ENCODE results near the gene GPC1.

DNA sequence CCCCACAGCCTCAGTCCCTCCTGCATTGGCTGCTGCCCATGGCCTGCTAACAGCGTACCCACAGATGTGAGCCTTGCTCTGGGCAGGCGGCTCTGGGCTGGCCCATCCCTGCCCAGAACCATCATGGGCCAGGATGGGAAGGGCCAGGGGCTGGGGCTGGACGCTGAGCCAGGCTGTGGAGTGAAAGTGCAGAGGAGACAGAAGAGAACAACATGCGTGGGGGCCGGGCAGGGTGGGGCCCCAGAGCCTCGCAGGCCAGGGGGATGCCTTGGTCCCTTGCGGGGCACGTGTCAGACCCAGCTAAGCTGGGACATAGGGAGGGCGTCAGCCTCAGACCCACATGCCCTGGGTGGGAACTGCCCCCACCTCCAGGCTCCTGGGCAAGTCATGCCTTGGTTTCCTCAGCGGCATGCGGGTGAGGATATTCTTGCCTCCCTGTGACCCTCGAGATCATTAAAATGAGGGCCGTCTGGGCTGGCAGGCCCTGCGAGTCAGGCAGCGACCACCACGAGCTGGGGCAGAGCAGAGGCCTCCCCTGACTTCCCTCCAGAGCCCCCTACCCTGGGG is 27.3 kb downstream of the GPC1 start:
- TF ChIP-seq, protein P1, sequence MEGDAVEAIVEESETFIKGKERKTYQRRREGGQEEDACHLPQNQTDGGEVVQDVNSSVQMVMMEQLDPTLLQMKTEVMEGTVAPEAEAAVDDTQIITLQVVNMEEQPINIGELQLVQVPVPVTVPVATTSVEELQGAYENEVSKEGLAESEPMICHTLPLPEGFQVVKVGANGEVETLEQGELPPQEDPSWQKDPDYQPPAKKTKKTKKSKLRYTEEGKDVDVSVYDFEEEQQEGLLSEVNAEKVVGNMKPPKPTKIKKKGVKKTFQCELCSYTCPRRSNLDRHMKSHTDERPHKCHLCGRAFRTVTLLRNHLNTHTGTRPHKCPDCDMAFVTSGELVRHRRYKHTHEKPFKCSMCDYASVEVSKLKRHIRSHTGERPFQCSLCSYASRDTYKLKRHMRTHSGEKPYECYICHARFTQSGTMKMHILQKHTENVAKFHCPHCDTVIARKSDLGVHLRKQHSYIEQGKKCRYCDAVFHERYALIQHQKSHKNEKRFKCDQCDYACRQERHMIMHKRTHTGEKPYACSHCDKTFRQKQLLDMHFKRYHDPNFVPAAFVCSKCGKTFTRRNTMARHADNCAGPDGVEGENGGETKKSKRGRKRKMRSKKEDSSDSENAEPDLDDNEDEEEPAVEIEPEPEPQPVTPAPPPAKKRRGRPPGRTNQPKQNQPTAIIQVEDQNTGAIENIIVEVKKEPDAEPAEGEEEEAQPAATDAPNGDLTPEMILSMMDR (conservative IDR thresholded peaks at IDR 0.05; ENCODE audit: low read depth in 2 of 2) = no peak
- TF ChIP-seq POLR2AphosphoS5 (IDR thresholded peaks at IDR 0.05; ENCODE audit: low read depth) (no peak), JUNB (IDR thresholded peaks at IDR 0.05; ENCODE audit: unreplicated experiment) (no peak), ZNF114 (CRISPR knock-in tag; IDR thresholded peaks at IDR 0.05) (no peak), EZH2 (IDR thresholded peaks at IDR 0.05; ENCODE audit: low read depth, unreplicated experiment) (no peak), STAT1 (IDR thresholded peaks at IDR 0.05; ENCODE audit: unreplicated experiment) (no peak), CREB1 (CRISPR knock-in tag; IDR thresholded peaks at IDR 0.05; ENCODE audit: low read depth) (no peak)
- TF ChIP-seq, protein P2, sequence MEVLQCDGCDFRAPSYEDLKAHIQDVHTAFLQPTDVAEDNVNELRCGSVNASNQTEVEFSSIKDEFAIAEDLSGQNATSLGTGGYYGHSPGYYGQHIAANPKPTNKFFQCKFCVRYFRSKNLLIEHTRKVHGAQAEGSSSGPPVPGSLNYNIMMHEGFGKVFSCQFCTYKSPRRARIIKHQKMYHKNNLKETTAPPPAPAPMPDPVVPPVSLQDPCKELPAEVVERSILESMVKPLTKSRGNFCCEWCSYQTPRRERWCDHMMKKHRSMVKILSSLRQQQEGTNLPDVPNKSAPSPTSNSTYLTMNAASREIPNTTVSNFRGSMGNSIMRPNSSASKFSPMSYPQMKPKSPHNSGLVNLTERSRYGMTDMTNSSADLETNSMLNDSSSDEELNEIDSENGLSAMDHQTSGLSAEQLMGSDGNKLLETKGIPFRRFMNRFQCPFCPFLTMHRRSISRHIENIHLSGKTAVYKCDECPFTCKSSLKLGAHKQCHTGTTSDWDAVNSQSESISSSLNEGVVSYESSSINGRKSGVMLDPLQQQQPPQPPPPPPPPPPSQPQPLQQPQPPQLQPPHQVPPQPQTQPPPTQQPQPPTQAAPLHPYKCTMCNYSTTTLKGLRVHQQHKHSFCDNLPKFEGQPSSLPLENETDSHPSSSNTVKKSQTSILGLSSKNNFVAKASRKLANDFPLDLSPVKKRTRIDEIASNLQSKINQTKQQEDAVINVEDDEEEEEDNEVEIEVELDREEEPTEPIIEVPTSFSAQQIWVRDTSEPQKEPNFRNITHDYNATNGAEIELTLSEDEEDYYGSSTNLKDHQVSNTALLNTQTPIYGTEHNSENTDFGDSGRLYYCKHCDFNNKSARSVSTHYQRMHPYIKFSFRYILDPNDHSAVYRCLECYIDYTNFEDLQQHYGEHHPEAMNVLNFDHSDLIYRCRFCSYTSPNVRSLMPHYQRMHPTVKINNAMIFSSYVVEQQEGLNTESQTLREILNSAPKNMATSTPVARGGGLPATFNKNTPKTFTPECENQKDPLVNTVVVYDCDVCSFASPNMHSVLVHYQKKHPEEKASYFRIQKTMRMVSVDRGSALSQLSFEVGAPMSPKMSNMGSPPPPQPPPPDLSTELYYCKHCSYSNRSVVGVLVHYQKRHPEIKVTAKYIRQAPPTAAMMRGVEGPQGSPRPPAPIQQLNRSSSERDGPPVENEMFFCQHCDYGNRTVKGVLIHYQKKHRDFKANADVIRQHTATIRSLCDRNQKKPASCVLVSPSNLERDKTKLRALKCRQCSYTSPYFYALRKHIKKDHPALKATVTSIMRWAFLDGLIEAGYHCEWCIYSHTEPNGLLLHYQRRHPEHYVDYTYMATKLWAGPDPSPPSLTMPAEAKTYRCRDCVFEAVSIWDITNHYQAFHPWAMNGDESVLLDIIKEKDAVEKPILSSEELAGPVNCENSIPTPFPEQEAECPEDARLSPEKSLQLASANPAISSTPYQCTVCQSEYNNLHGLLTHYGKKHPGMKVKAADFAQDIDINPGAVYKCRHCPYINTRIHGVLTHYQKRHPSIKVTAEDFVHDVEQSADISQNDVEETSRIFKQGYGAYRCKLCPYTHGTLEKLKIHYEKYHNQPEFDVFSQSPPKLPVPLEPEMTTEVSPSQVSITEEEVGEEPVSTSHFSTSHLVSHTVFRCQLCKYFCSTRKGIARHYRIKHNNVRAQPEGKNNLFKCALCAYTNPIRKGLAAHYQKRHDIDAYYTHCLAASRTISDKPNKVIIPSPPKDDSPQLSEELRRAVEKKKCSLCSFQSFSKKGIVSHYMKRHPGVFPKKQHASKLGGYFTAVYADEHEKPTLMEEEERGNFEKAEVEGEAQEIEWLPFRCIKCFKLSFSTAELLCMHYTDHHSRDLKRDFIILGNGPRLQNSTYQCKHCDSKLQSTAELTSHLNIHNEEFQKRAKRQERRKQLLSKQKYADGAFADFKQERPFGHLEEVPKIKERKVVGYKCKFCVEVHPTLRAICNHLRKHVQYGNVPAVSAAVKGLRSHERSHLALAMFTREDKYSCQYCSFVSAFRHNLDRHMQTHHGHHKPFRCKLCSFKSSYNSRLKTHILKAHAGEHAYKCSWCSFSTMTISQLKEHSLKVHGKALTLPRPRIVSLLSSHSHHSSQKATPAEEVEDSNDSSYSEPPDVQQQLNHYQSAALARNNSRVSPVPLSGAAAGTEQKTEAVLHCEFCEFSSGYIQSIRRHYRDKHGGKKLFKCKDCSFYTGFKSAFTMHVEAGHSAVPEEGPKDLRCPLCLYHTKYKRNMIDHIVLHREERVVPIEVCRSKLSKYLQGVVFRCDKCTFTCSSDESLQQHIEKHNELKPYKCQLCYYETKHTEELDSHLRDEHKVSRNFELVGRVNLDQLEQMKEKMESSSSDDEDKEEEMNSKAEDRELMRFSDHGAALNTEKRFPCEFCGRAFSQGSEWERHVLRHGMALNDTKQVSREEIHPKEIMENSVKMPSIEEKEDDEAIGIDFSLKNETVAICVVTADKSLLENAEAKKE (CRISPR knock-in tag; IDR thresholded peaks at IDR 0.05) = no peak
- TF ChIP-seq, protein P3, sequence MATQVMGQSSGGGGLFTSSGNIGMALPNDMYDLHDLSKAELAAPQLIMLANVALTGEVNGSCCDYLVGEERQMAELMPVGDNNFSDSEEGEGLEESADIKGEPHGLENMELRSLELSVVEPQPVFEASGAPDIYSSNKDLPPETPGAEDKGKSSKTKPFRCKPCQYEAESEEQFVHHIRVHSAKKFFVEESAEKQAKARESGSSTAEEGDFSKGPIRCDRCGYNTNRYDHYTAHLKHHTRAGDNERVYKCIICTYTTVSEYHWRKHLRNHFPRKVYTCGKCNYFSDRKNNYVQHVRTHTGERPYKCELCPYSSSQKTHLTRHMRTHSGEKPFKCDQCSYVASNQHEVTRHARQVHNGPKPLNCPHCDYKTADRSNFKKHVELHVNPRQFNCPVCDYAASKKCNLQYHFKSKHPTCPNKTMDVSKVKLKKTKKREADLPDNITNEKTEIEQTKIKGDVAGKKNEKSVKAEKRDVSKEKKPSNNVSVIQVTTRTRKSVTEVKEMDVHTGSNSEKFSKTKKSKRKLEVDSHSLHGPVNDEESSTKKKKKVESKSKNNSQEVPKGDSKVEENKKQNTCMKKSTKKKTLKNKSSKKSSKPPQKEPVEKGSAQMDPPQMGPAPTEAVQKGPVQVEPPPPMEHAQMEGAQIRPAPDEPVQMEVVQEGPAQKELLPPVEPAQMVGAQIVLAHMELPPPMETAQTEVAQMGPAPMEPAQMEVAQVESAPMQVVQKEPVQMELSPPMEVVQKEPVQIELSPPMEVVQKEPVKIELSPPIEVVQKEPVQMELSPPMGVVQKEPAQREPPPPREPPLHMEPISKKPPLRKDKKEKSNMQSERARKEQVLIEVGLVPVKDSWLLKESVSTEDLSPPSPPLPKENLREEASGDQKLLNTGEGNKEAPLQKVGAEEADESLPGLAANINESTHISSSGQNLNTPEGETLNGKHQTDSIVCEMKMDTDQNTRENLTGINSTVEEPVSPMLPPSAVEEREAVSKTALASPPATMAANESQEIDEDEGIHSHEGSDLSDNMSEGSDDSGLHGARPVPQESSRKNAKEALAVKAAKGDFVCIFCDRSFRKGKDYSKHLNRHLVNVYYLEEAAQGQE (IDR thresholded peaks at IDR 0.05; ENCODE audit: unreplicated experiment) = no peak
